Stimulated activated memory B cell treated with anti-CD40 and anti-IgM and Interleukin-4, amounts not matched to agents 10 μg/mL and 1 μg/mL and 100 μg/mL, for 72 hours (primary cell): ENCODE measurements around the gene BAIAP2.

Experiments used
- ATAC-seq: fragments of 150-1000 bp; cut with Tn5 transposase; 2 replicates; pipeline ENCODE4 v1.10.0; 2021
- H3K27ac Mint-ChIP-seq: one replicate; pipeline ENCODE4 v1.8.0; 2022; ENCODE audit warnings: mild to moderate bottlenecking, mixed read lengths
- H3K27me3 Mint-ChIP-seq: one replicate; pipeline ENCODE4 v1.8.0; 2022; ENCODE audit warnings: mixed read lengths
- H3K36me3 Mint-ChIP-seq: one replicate; pipeline ENCODE4 v1.8.0; 2022; ENCODE audit warnings: mixed read lengths
- H3K4me1 Mint-ChIP-seq: one replicate; pipeline ENCODE4 v1.8.0; 2022; ENCODE audit warnings: mixed read lengths
- H3K4me3 Mint-ChIP-seq: one replicate; pipeline ENCODE4 v1.8.0; 2022; ENCODE audit warnings: mild to moderate bottlenecking, moderate library complexity, mixed read lengths
- H3K9me3 Mint-ChIP-seq: one replicate; pipeline ENCODE4 v1.8.0; 2022; ENCODE audit warnings: mixed read lengths

BAIAP2 gene

GRCh38 chr17:81058263-81058871, 23.4 kb downstream of the BAIAP2 start:
- no peaks in the 10 kb centered on the region for H3K9me3 Mint-ChIP-seq
- no peak overlapping the region for H3K27ac Mint-ChIP-seq
- H3K27me3 Mint-ChIP-seq, result peaks cover 7% of the 10 kb centered on the region
- no peak for ATAC-seq
- H3K4me1 Mint-ChIP-seq, result no peaks in the 10 kb centered on the region
- no peak overlapping the region for H3K4me3 Mint-ChIP-seq
- no peaks in the 10 kb centered on the region for H3K36me3 Mint-ChIP-seq

GRCh38 chr17:81059026-81059425, 24.1 kb downstream of the BAIAP2 start:
- H3K4me3 Mint-ChIP-seq, result no peak overlapping the region
- H3K27ac Mint-ChIP-seq, result no peak overlapping the region
- H3K9me3 Mint-ChIP-seq, result no peaks in the 10 kb centered on the region
- no peaks in the 10 kb centered on the region for H3K4me1 Mint-ChIP-seq
- no peaks in the 10 kb centered on the region for H3K36me3 Mint-ChIP-seq
- H3K27me3 Mint-ChIP-seq, result peaks cover 7% of the 10 kb centered on the region
- no peak for ATAC-seq

GRCh38 chr17:81060416-81060815, 25.5 kb downstream of the BAIAP2 start:
- no peak for ATAC-seq
- Mint-ChIP-seq H3K9me3 (no peaks in the 10 kb centered on the region), H3K27ac (no peak overlapping the region)

GRCh38 chr17:81061027-81061735, 26.2 kb downstream of the BAIAP2 start:
- Mint-ChIP-seq H3K9me3 (no peaks in the 10 kb centered on the region), H3K27ac (no peak overlapping the region), H3K4me1 (no peaks in the 10 kb centered on the region), H3K27me3 (no peaks in the 10 kb centered on the region), H3K36me3 (no peaks in the 10 kb centered on the region), H3K4me3 (no peak overlapping the region)
- no peak for ATAC-seq

More at GRCh38 chr17:81060416-81060815, 25.5 kb downstream of the BAIAP2 start:
- Mint-ChIP-seq H3K4me3 (no peak overlapping the region), H3K4me1 (no peaks in the 10 kb centered on the region), H3K36me3 (no peaks in the 10 kb centered on the region), H3K27me3 (no peaks in the 10 kb centered on the region)

GRCh38 chr17:81062014-81062780, 27.2 kb downstream of the BAIAP2 start:
- Mint-ChIP-seq H3K9me3 (no peaks in the 10 kb centered on the region), H3K27ac (no peak overlapping the region), H3K4me1 (no peaks in the 10 kb centered on the region), H3K4me3 (no peak overlapping the region), H3K27me3 (no peaks in the 10 kb centered on the region), H3K36me3 (no peaks in the 10 kb centered on the region)
- no peak for ATAC-seq

- Mint-ChIP-seq H3K4me3 (no peak overlapping the region), H3K4me1 (no peaks in the 10 kb centered on the region), H3K27ac (no peak overlapping the region), H3K27me3 (peaks cover 8% of the 10 kb centered on the region), H3K36me3 (no peaks in the 10 kb centered on the region), H3K9me3 (no peaks in the 10 kb centered on the region)
- ATAC-seq, result no peak
These were observed 28.4 kb downstream of the BAIAP2 start for GRCh38 chr17:81063106-81064093.

GRCh38 chr17:81064678-81065475, 29.9 kb downstream of the BAIAP2 start:
- ATAC-seq, result no peak
- Mint-ChIP-seq H3K27me3 (peaks cover 8% of the 10 kb centered on the region), H3K4me1 (no peaks in the 10 kb centered on the region), H3K36me3 (no peaks in the 10 kb centered on the region), H3K4me3 (no peak overlapping the region), H3K9me3 (no peaks in the 10 kb centered on the region), H3K27ac (no peak overlapping the region)

- no peak overlapping the region for H3K27ac Mint-ChIP-seq
These were observed 30.5 kb downstream of the BAIAP2 start for GRCh38 chr17:81065500-81065899.

GRCh38 chr17:81066072-81066471, 31.1 kb downstream of the BAIAP2 start:
- ATAC-seq, result no peak
- no peaks in the 10 kb centered on the region for H3K36me3 Mint-ChIP-seq
- peaks cover 8% of the 10 kb centered on the region for H3K27me3 Mint-ChIP-seq
- no peaks in the 10 kb centered on the region for H3K9me3 Mint-ChIP-seq
- no peaks in the 10 kb centered on the region for H3K4me1 Mint-ChIP-seq
- no peak overlapping the region for H3K4me3 Mint-ChIP-seq
- no peak overlapping the region for H3K27ac Mint-ChIP-seq

More at GRCh38 chr17:81065500-81065899, 30.5 kb downstream of the BAIAP2 start:
- Mint-ChIP-seq H3K9me3 (no peaks in the 10 kb centered on the region), H3K36me3 (no peaks in the 10 kb centered on the region), H3K27me3 (peaks cover 8% of the 10 kb centered on the region), H3K4me1 (no peaks in the 10 kb centered on the region), H3K4me3 (no peak overlapping the region)
- no peak for ATAC-seq

GRCh38 chr17:81066771-81067315, 31.9 kb downstream of the BAIAP2 start:
- H3K27me3 Mint-ChIP-seq, result peaks cover 9% of the 10 kb centered on the region
- no peak overlapping the region for H3K27ac Mint-ChIP-seq
- no peak overlapping the region for H3K4me3 Mint-ChIP-seq
- no peak for ATAC-seq
- H3K4me1 Mint-ChIP-seq, result no peaks in the 10 kb centered on the region
- no peaks in the 10 kb centered on the region for H3K9me3 Mint-ChIP-seq
- H3K36me3 Mint-ChIP-seq, result no peaks in the 10 kb centered on the region

- no peaks in the 10 kb centered on the region for H3K9me3 Mint-ChIP-seq
- H3K36me3 Mint-ChIP-seq, result no peaks in the 10 kb centered on the region
- no peak for ATAC-seq
- no peak overlapping the region for H3K27ac Mint-ChIP-seq
- no peak overlapping the region for H3K4me3 Mint-ChIP-seq
- H3K27me3 Mint-ChIP-seq, result peaks cover 15% of the 10 kb centered on the region
- H3K4me1 Mint-ChIP-seq, result no peaks in the 10 kb centered on the region
These were observed 32.5 kb downstream of the BAIAP2 start for GRCh38 chr17:81067391-81067811.

- Mint-ChIP-seq H3K27me3 (peaks cover 26% of the 10 kb centered on the region), H3K4me1 (no peaks in the 10 kb centered on the region), H3K4me3 (no peak overlapping the region), H3K27ac (no peak overlapping the region), H3K36me3 (no peaks in the 10 kb centered on the region), H3K9me3 (no peaks in the 10 kb centered on the region)
- ATAC-seq, result no peak
These were observed 33.6 kb downstream of the BAIAP2 start for GRCh38 chr17:81068411-81069134.

- Mint-ChIP-seq H3K4me3 (no peak overlapping the region), H3K4me1 (no peaks in the 10 kb centered on the region), H3K9me3 (no peaks in the 10 kb centered on the region), H3K36me3 (no peaks in the 10 kb centered on the region), H3K27ac (no peak overlapping the region), H3K27me3 (peaks cover 29% of the 10 kb centered on the region)
- ATAC-seq, result no peak
These were observed 34.2 kb downstream of the BAIAP2 start for GRCh38 chr17:81069135-81069645.
